ENCODE measurements around the gene AXIN1.
"Not testable (repeated sequence)": the region's sequence is repeated elsewhere in the genome, so short reads cannot be mapped to it uniquely, and the experiment has no call there.

AXIN1 gene

DNA sequence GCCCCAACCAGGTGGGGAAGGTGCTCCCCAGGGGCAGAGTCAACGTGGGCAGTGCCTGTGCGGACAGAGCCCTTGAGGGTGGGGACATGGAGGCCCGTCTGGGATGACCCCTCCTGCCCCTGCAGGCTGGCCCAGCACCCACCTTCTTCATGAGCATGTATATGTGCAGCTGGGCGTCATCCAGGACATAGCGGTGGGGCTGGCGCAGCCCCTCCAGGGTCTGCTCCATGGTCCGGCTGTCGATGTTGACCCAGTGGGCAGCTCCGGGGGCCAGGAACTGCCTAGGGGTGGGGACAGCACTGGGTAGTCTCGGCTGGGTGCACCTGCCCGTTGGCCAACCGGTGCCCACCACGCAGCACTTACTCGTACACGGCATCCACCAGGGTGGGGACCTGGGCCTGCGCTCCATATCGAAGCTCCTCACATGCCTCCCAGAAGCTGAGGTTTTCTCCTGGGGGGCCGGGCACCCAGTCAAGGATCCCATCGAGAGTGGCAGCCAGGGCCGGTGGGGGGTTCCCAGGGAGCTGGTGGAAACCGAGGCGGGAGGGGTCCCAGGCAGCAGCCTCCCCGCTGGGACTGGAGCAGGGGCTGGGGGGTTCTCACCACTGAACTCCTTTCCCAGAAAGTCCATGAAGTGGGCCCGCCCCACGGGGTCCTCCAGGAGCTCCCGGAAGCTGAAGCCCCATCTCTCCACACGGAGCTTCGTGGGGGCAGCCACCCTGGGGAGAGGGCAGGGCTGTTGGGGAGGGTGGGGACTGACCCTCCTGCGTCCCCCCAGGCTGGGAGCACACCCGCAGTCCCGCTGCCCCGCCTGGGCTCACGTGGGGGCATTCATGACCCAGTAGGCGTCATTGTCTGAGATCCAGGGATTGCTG lies 81.9 kb downstream of the AXIN1 start:
- TF ChIP-seq, protein P1, sequence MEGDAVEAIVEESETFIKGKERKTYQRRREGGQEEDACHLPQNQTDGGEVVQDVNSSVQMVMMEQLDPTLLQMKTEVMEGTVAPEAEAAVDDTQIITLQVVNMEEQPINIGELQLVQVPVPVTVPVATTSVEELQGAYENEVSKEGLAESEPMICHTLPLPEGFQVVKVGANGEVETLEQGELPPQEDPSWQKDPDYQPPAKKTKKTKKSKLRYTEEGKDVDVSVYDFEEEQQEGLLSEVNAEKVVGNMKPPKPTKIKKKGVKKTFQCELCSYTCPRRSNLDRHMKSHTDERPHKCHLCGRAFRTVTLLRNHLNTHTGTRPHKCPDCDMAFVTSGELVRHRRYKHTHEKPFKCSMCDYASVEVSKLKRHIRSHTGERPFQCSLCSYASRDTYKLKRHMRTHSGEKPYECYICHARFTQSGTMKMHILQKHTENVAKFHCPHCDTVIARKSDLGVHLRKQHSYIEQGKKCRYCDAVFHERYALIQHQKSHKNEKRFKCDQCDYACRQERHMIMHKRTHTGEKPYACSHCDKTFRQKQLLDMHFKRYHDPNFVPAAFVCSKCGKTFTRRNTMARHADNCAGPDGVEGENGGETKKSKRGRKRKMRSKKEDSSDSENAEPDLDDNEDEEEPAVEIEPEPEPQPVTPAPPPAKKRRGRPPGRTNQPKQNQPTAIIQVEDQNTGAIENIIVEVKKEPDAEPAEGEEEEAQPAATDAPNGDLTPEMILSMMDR (conservative IDR thresholded peaks at IDR 0.05; ENCODE audit: control insufficient read depth, insufficient read depth, low read depth, low read length) = no peak
- DNase-seq (ENCODE audit: low read depth) = no peak
- no peak overlapping the region for H3K4me3 ChIP-seq (ENCODE audit: control insufficient read depth, low read depth, low read length)

DNA sequence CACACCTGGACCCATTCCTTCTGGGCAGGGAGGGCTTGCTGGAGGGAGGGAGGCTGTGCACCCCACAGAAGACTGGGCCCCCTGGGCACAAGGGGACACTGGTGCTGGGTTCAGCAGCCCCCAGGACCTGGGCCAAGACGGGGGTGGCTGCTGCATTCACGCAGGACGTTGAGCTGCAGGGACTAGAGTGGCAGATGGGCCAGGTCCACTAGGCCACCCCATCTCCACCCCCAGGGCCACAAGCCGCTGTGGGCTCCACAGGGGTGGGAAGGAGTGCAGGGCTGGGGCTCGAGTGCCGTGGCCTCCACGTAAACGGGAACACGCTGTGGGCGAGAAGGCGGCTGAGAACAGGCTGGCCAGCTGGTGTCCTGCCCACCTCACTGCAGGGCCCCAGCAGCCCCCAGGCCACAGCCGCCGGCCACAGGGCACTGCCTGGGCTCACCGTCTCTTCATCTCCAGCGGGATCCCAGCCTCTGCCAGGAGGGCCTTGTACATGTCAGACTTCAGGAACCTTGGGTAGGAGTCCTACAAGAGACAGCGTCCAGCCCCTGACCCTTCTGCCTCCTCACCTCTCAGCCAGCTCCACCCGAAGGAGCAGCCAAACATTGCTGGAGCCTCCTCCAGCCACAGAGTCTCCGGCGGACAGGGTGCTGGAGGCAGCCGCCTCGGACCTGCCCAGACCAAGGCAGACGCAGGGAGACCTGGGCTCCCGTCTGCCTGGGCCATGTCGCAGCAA lies 83.3 kb downstream of the AXIN1 start:
- DNase-seq (ENCODE audit: low read depth) = no peak
- TF ChIP-seq, protein P1 (conservative IDR thresholded peaks at IDR 0.05; ENCODE audit: control insufficient read depth, insufficient read depth, low read depth, low read length) = no peak
- no peak overlapping the region for H3K4me3 ChIP-seq (ENCODE audit: control insufficient read depth, low read depth, low read length)

DNA sequence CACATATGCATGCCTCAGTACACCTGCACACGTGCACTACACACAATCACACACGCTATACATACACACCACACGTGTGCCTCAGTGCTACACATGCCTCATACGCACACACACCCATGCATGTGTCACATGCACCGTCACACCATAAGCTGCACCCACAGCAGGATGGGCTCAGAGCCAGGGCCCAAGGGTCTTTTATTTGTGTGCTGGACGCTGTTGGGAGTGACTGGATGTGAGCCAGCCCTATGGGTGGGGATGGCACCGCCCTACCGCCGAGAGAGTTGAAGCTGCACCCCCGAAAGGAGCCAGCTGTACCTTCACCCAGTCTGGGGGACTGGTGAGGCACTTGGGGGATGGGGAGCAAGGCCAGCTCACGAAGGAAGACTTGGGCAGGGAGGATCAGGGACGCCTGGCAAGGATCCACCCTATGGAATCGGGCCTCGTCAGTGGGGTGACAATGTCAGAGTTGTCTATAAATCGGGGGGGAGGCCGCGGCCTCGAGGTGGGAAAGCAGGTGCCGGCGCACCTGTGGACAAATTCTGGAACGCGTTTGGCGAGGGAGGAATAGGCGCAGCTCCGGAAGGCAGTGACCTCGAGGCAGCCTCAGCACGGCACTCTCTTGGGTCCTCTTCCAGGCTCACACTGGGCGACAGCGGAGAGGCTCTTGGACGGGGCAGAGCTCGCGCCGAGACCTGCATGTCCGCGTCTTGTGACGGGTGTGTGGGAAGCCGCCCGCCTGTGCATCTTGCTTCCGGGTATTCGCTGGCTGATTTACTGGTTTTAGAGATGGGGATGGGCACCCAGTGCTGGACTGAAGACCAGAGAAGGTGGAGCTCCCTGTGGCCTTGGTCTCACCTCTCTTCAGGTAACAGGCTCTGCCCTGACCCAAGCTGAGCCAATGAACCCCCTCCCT lies 84.1 kb downstream of the AXIN1 start:
- TF ChIP-seq, protein P1 (conservative IDR thresholded peaks at IDR 0.05; ENCODE audit: control insufficient read depth, insufficient read depth, low read depth, low read length) = no peak
- DNase-seq (ENCODE audit: low read depth) = no peak
- no peak overlapping the region for H3K4me3 ChIP-seq (ENCODE audit: control insufficient read depth, low read depth, low read length)

DNA sequence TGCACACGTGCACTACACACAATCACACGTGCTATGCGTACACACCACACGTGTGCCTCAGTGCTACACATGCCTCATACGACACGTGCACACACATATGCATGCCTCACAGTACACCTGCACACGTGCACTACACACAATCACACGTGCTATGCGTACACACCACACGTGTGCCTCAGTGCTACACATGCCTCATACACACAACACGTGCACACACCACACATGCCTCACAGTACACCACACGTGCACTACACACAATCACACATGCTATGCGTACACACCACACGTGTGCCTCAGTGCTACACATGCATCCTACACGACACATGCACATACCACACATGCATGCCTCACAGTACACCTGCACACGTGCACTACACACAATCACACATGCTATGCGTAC lies 85.0 kb downstream of the AXIN1 start:
- not testable (repeated sequence) for H3K4me3 ChIP-seq (ENCODE audit: control insufficient read depth, low read depth, low read length); DNase-seq (ENCODE audit: low read depth)

DNA sequence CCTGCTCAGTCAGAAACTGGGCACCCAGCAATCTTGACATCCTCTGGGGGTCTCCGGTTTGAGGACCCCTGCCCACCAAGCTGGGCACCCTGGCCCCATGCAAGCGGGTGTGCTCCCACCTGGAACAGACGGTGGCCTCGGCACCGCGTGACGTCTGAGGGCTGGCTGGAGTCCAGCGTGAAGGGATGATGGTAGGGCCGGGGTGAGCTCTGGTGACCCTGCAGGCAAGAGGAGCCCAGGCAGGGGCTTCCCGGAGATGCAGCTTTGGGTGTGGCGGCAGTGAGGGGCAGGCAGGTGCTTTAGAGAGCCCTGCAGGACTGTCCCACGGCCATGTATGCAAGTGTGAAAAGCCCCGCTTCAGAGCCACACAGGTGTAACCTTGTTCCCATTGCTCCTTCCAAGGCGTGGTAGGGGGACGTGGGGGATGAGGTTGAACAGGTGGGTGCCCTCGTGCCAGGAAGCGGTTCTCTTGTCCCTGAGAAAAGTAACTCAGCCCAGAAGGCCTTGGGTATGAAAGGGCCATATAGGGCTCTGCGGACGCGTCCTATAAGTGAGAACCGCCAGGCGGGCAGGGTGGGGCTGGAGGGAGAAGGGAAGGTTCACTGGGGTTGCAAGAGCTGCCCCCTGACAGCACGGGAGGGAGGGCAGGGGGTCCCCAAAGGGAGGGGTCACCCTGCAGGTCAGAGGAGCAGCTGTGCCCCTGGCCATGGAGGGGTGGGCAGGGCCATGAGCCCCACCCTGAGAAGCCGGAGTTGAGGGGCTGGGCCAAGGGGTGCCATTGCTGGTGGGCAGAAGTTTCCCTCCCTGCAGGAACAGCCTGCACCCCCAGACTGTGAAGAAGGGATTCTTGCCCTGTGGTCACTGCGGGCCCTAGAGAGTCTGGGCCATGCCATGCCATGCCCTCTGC lies 86.0 kb downstream of the AXIN1 start:
- TF ChIP-seq, protein P1 (conservative IDR thresholded peaks at IDR 0.05; ENCODE audit: control insufficient read depth, insufficient read depth, low read depth, low read length) = no peak
- no peak for DNase-seq (ENCODE audit: low read depth)
- no peak overlapping the region for H3K4me3 ChIP-seq (ENCODE audit: control insufficient read depth, low read depth, low read length)

DNA sequence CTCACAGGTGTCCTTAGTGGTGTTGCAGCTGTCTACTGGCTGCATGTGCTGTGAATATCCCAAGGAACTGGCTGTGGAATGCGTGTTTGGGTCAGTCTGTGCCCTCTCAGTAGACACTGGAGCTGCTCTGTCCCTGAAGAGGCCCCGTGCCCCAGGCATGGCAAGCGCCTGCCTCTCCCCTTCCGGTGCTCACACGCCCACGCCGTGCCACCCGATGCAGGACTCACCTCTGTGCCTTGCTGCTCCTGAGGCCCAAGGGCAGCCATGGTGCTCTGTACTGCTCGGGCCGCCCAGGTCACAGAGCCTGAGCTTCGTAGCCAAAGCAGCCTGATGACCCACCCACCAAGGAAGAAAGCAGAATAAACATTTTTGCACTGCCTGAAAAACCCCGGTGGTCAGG lies 86.8 kb downstream of the AXIN1 start:
- DNase-seq (ENCODE audit: low read depth) = no peak
- TF ChIP-seq, protein P1 (conservative IDR thresholded peaks at IDR 0.05; ENCODE audit: control insufficient read depth, insufficient read depth, low read depth, low read length) = no peak
- no peak overlapping the region for H3K4me3 ChIP-seq (ENCODE audit: control insufficient read depth, low read depth, low read length)

All from fibroblast of mammary gland (primary cell).